HEK293 (cell line): ENCODE data around the gene PDCL2.
A peak's percentile ranks its signal among the peaks of the same experiment; 100 is the strongest.

Experiments used
- CTCF ChIA-PET: fragments of 350-600 bp; formaldehyde crosslinking; extraction: SDS; loops from one replicate; lab custom pipeline; 2021; ENCODE audit warnings: antibody characterized with exemption; lab: Yijun Ruan, JAX
- POLR2A ChIA-PET: fragments of 300-600 bp; formaldehyde crosslinking; extraction: SDS; loops from one replicate; lab custom pipeline; 2020; ENCODE audit warnings: antibody characterized with exemption, inconsistent platforms; lab: Yijun Ruan, JAX
- H3K27ac ChIP-seq: fragments of 200-500 bp; sonication (Bioruptor generic); 2 replicates; pipeline ENCODE4 v1.5.1; 2014; ENCODE audit warnings: low read depth, low read length, control low read depth, inconsistent platforms; ENCODE audit errors: extremely low read depth
- H3K36me3 ChIP-seq, 2 experiments: fragments of 200-500 bp in 1 of 2; sonication (Bioruptor generic) in 1 of 2; 1 replicate in 1 of 2; 2 replicates in 1 of 2; pipeline ENCODE4 v1.5.1; 2014 to 2017; ENCODE audit warnings: inconsistent platforms in 2 of 2, low read length in 2 of 2; ENCODE audit not compliant: control insufficient read depth in 2 of 2, insufficient read depth in 1 of 2
- H3K4me1 ChIP-seq: fragments of 200-500 bp; sonication (Bioruptor generic); 2 replicates; pipeline ENCODE4 v1.5.1; 2014; ENCODE audit warnings: mild to moderate bottlenecking, low read length, inconsistent platforms; ENCODE audit not compliant: control insufficient read depth, insufficient read depth
- H3K4me3 ChIP-seq: 2 replicates; pipeline ENCODE4 v1.5.1; 2011; ENCODE audit warnings: low read depth, mild to moderate bottlenecking, control low read depth, low read length, moderate library complexity
- H3K9me3 ChIP-seq: fragments of 200-500 bp; sonication (Bioruptor generic); 2 replicates; pipeline ENCODE4 v1.5.1; 2014; ENCODE audit warnings: low read depth, low read length, inconsistent platforms; ENCODE audit not compliant: control insufficient read depth, insufficient read depth
- MYNN ChIP-seq: fragments of 450-650 bp; formaldehyde crosslinking; IDR thresholded peaks from 2 replicates; pipeline ENCODE4 v1.5.1; 2016; ENCODE audit warnings: missing biosample characterization, missing genetic modification characterization, borderline replicate concordance
- PRDM10 ChIP-seq: fragments of 450-650 bp; formaldehyde crosslinking; IDR thresholded peaks from 2 replicates; pipeline ENCODE4 v1.5.1; 2016; ENCODE audit warnings: missing biosample characterization, missing genetic modification characterization
- ZBTB17 ChIP-seq: fragments of 450-650 bp; formaldehyde crosslinking; IDR thresholded peaks from 2 replicates; pipeline ENCODE4 v1.5.1; 2016; ENCODE audit warnings: missing biosample characterization, missing genetic modification characterization
- ZBTB44 ChIP-seq: fragments of 450-650 bp; IDR thresholded peaks from 2 replicates; pipeline ENCODE4 v1.5.1; 2018; ENCODE audit warnings: missing biosample characterization, mild to moderate bottlenecking, missing genetic modification characterization
- ZBTB48 ChIP-seq: fragments of 450-650 bp; formaldehyde crosslinking; IDR thresholded peaks from 2 replicates; pipeline ENCODE4 v1.5.1; 2016; ENCODE audit warnings: missing biosample characterization, missing genetic modification characterization
- ZIC2 ChIP-seq: fragments of 450-650 bp; formaldehyde crosslinking; IDR thresholded peaks from 2 replicates; pipeline ENCODE4 v1.5.1; 2016; ENCODE audit warnings: missing biosample characterization, missing genetic modification characterization
- ZNF10 ChIP-seq: fragments of 450-650 bp; formaldehyde crosslinking; IDR thresholded peaks from 2 replicates; pipeline ENCODE4 v1.5.1; 2017; ENCODE audit warnings: missing biosample characterization, missing genetic modification characterization
- ZNF169 ChIP-seq: fragments of 450-650 bp; formaldehyde crosslinking; IDR thresholded peaks from 2 replicates; pipeline ENCODE4 v1.5.1; 2016; ENCODE audit warnings: missing biosample characterization, missing genetic modification characterization
- ZNF239 ChIP-seq: fragments of 450-650 bp; formaldehyde crosslinking; IDR thresholded peaks from 2 replicates; pipeline ENCODE4 v1.5.1; 2016; ENCODE audit warnings: missing biosample characterization, missing genetic modification characterization
- ZNF335 ChIP-seq: fragments of 450-650 bp; formaldehyde crosslinking; conservative IDR thresholded peaks from 2 replicates; pipeline ENCODE4 v1.5.1; 2016; ENCODE audit warnings: missing biosample characterization, missing genetic modification characterization
- ZNF580 ChIP-seq: fragments of 450-650 bp; formaldehyde crosslinking; IDR thresholded peaks from 2 replicates; pipeline ENCODE4 v1.5.1; 2016; ENCODE audit warnings: missing biosample characterization, missing genetic modification characterization
- ZNF585B ChIP-seq: fragments of 450-650 bp; formaldehyde crosslinking; IDR thresholded peaks from 2 replicates; pipeline ENCODE4 v1.5.1; 2016; ENCODE audit warnings: missing biosample characterization, missing genetic modification characterization
- ZNF621 ChIP-seq: fragments of 450-650 bp; formaldehyde crosslinking; IDR thresholded peaks from 2 replicates; pipeline ENCODE4 v1.5.1; 2017; ENCODE audit warnings: missing biosample characterization, missing genetic modification characterization
- ZNF639 ChIP-seq: fragments of 450-650 bp; formaldehyde crosslinking; IDR thresholded peaks from 2 replicates; pipeline ENCODE4 v1.5.1; 2016; ENCODE audit warnings: missing biosample characterization, missing genetic modification characterization
- ZNF645 ChIP-seq: fragments of 450-650 bp; formaldehyde crosslinking; IDR thresholded peaks from 2 replicates; pipeline ENCODE4; 2016; ENCODE audit warnings: missing biosample characterization, missing genetic modification characterization
- ZNF843 ChIP-seq: fragments of 450-650 bp; formaldehyde crosslinking; IDR thresholded peaks from 2 replicates; pipeline ENCODE4 v1.5.1; 2016; ENCODE audit warnings: missing biosample characterization, missing genetic modification characterization

PDCL2 gene

GRCh38 chr4:55635741-55636655, 44.0 kb upstream of the PDCL2 start, which contains the start of gene NMU (continued):
- TF ChIP-seq ZNF639 (tag by site-specific recombination) = no peak

GRCh38 chr4:55635282-55635681, 43.2 kb upstream of the PDCL2 start:
- Histone ChIP-seq H3K4me1 (no peaks in the 10 kb centered on the region), H3K27ac (no peak overlapping the region), H3K4me3 (peak overlapping the region; percentile 62), H3K36me3 (no peaks in the 10 kb centered on the region), H3K9me3 (no peaks in the 10 kb centered on the region)
- CTCF ChIA-PET = no interaction called here
- POLR2A ChIA-PET = interaction anchor here (0.5 to 1.4 kb wide), 2 partner anchors 10 to 89 kb away, joined by 3 to 9 read pairs; no protein-coding TSS in a partner anchor
- TF ChIP-seq ZNF169 (no peak), ZNF335 (tag by site-specific recombination) (peak; percentile 89), ZBTB17 (tag by site-specific recombination) (peak; percentile 93)

- ChIA-PET POLR2A (interaction anchor here (0.5 to 1.4 kb wide), 2 partner anchors 9 to 89 kb away, joined by 3 to 9 read pairs; no protein-coding TSS in a partner anchor), CTCF (no interaction called here)
- Histone ChIP-seq H3K36me3 (no peaks in the 10 kb centered on the region), H3K4me1 (no peaks in the 10 kb centered on the region), H3K9me3 (no peaks in the 10 kb centered on the region), H3K27ac (no peak overlapping the region), H3K4me3 (peak overlapping the region; percentile 62)
- no peak for TF ChIP-seq ZNF585B (tag by site-specific recombination)
- TF ChIP-seq ZBTB44 (tag by site-specific recombination) = peak; percentile 91
- TF ChIP-seq ZIC2 (tag by site-specific recombination) = no peak
- no peak for TF ChIP-seq ZBTB48
- TF ChIP-seq ZNF580 (tag by site-specific recombination) = no peak
- TF ChIP-seq ZNF843 (tag by site-specific recombination) = no peak
- TF ChIP-seq ZNF239 (tag by site-specific recombination) = no peak
- TF ChIP-seq ZNF10 (tag by site-specific recombination) = no peak
- TF ChIP-seq PRDM10 (tag by site-specific recombination) = peak; percentile 83
- no peak for TF ChIP-seq MYNN (tag by site-specific recombination)
- TF ChIP-seq ZNF621 (tag by site-specific recombination) = no peak
- TF ChIP-seq ZNF645 (tag by site-specific recombination) = no peak
These were observed 42.5 kb upstream of the PDCL2 start for GRCh38 chr4:55634417-55635128.
